ENCODE results near the gene FAM228A. TPM values are rescaled to one million over a fixed set of nuclear protein-coding genes. Genes with fewer than 3 reads are reported as not detected.

Gene FAM228A
- total and polyA plus RNA-seq, 2 experiments from 2014 or later = 0.11 to 0.35 TPM

- Mint-ChIP-seq H3K36me3 (ENCODE audit: low read depth) (peaks cover 11% of the 10 kb centered on the region; the same call in 2 of the 3 replicates), H3K4me3 (no peak overlapping the region), H3K27ac (no peak overlapping the region), H3K4me1 (peaks cover 10% of the 10 kb centered on the region; the same call in 2 of the 3 replicates), H3K27me3 (ENCODE audit: insufficient read depth, low read depth, poor library complexity) (peaks cover 10% of the 10 kb centered on the region), H3K9me3 (peaks cover 10% of the 10 kb centered on the region; the same call in 2 of the 3 replicates)
- Histone ChIP-seq H3K27ac (ENCODE audit: low read depth) (no peak overlapping the region), H3K4me3 (no peak overlapping the region), H2AFZ (no peak overlapping the region), H3F3A (replicated peaks; ENCODE audit: low read depth) (no peaks in the 10 kb centered on the region), H3K79me2 (replicated peaks; ENCODE audit: insufficient read depth) (no peaks in the 10 kb centered on the region), H3K27me3 (ENCODE audit: insufficient read depth) (no peaks in the 10 kb centered on the region), H4K20me1 (replicated peaks; ENCODE audit: insufficient read depth) (no peaks in the 10 kb centered on the region), H3K36me3 (ENCODE audit: insufficient read depth) (no peaks in the 10 kb centered on the region), H3K4me2 (no peak overlapping the region), H3K4me1 (ENCODE audit: insufficient read depth) (no peaks in the 10 kb centered on the region; the same call in 1 of the 2 replicates), H3K9me2 (ENCODE audit: insufficient read depth) (no peaks in the 10 kb centered on the region)
- no peak for ATAC-seq
- no peak for TF ChIP-seq ZNF462 (CRISPR knock-in tag; IDR thresholded peaks at IDR 0.05)
- TF ChIP-seq EZH2phosphoT487 (IDR thresholded peaks at IDR 0.05; ENCODE audit: unreplicated experiment) = no peak
- no peak for TF ChIP-seq EZH2 (IDR thresholded peaks at IDR 0.05; ENCODE audit: low read depth, unreplicated experiment)
- no peak for TF ChIP-seq NANOG (IDR thresholded peaks at IDR 0.05; ENCODE audit: borderline replicate concordance)
- TF ChIP-seq POLR2AphosphoS5 (IDR thresholded peaks at IDR 0.05; ENCODE audit: low read depth) = no peak
- no peak for TF ChIP-seq CREB1 (CRISPR knock-in tag; IDR thresholded peaks at IDR 0.05; ENCODE audit: low read depth)
- no peak for TF ChIP-seq JUNB (IDR thresholded peaks at IDR 0.05; ENCODE audit: unreplicated experiment)
- no peak for TF ChIP-seq ZNF331 (CRISPR knock-in tag; IDR thresholded peaks at IDR 0.05; ENCODE audit: low read depth)
- no peak for TF ChIP-seq ZNF114 (CRISPR knock-in tag; IDR thresholded peaks at IDR 0.05)
- no peak for TF ChIP-seq CTCF (conservative IDR thresholded peaks at IDR 0.05; ENCODE audit: low read depth in 2 of 2)
- TF ChIP-seq REST (IDR thresholded peaks at IDR 0.05; ENCODE audit: unreplicated experiment) = no peak
- no peak for TF ChIP-seq ETS1 (IDR thresholded peaks at IDR 0.05)
- no peak for DNase-seq (ENCODE audit: low spot score)
Measured at GRCh38 chr2:24162494-24162893, 12.4 kb upstream of the FAM228A start.
